Uterus (tissue), 2 donors: ENCODE results near the gene GFAP.

Source experiments
- CTCF ChIP-seq, 4 experiments: fragments of 200-600 bp in 2 of 4; fragments of 450-650 bp in 2 of 4; sonication (generic) in 2 of 4; IDR thresholded peaks; one replicate each; pipeline ENCODE4 v1.5.1; 2016 to 2019; ENCODE audit warnings: antibody characterized with exemption in 4 of 4, mild to moderate bottlenecking in 2 of 4, moderate library complexity in 1 of 4
- POLR2A ChIP-seq, 2 donors: fragments of 450-650 bp; IDR thresholded peaks; one replicate each; pipeline ENCODE4 v1.6.1; 2016; ENCODE audit warnings: antibody characterized with exemption in 2 of 2, mild to moderate bottlenecking in 1 of 2, moderate library complexity in 1 of 2

- TF ChIP-seq CTCF (IDR thresholded peaks at IDR 0.05) (no peak), POLR2A (IDR thresholded peaks at IDR 0.05) (no peak)
Observed at GRCh38 chr17:44904001-44904984, 11.0 kb downstream of the GFAP start.
